ENCODE results near the gene FBXO48.
"Not testable (repeated sequence)": the region's sequence is repeated elsewhere in the genome, so short reads cannot be mapped to it uniquely, and the experiment has no call there.

DNA sequence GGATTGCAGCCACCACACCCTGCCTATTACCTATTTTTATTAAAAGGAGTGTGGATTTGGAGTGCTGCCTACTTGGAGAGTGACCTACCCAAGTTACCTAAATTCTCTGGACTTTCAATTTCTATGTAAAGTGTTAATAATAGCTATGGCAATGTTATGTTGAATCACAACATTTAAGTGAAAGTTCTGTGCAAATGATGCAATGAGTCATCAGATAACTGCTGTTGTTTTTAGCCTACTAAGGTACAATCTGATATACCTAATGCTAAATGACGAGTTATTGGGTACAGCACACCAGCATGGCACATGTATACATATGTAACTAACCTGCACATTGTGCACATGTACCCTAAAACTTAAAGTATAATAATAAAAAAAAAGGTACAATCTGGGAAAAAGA lies 21.5 kb upstream of the FBXO48 start:
- TF ChIP-seq, protein P1, sequence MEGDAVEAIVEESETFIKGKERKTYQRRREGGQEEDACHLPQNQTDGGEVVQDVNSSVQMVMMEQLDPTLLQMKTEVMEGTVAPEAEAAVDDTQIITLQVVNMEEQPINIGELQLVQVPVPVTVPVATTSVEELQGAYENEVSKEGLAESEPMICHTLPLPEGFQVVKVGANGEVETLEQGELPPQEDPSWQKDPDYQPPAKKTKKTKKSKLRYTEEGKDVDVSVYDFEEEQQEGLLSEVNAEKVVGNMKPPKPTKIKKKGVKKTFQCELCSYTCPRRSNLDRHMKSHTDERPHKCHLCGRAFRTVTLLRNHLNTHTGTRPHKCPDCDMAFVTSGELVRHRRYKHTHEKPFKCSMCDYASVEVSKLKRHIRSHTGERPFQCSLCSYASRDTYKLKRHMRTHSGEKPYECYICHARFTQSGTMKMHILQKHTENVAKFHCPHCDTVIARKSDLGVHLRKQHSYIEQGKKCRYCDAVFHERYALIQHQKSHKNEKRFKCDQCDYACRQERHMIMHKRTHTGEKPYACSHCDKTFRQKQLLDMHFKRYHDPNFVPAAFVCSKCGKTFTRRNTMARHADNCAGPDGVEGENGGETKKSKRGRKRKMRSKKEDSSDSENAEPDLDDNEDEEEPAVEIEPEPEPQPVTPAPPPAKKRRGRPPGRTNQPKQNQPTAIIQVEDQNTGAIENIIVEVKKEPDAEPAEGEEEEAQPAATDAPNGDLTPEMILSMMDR (IDR thresholded peaks at IDR 0.05; ENCODE audit: low read length) = not testable (repeated sequence)
- not testable (repeated sequence) for TF ChIP-seq EZH2 (IDR thresholded peaks at IDR 0.05; ENCODE audit: borderline replicate concordance, low read length)
